ENCODE results near the gene PSD4.

Gene PSD4

DNA sequence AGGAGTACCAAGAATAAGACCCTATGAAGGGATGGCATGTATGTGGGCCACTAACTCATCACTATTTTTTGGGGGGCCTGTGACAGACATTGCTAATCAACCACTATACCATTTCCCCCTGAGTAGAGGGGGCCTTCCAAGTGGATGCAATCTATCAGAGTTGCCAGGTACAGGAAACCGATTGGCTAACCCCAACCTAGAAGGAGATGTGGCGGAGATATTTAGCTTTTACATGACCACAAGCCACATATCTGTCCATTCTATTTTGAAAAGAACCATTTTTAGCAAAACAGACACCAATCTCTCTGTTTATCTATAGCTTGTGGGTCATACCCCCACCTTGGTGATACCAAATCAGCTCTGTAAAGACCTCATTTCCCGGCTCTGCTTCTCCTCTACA is 53.9 kb downstream of the PSD4 start:
- no peak overlapping the region for H3K4me3 Mint-ChIP-seq
- H3K27ac Mint-ChIP-seq, result peak overlapping the region in 2 of 3 experiments; percentile 61
- H3K9me3 Mint-ChIP-seq, result no peaks in the 10 kb centered on the region
- H3K36me3 Mint-ChIP-seq (ENCODE audit: low read depth), result peaks cover 23% of the 10 kb centered on the region
- H3K4me1 Mint-ChIP-seq, result peaks cover 37% of the 10 kb centered on the region
- no peaks in the 10 kb centered on the region for H3K27me3 Mint-ChIP-seq (ENCODE audit: low read depth)
- TF ChIP-seq, protein P1, sequence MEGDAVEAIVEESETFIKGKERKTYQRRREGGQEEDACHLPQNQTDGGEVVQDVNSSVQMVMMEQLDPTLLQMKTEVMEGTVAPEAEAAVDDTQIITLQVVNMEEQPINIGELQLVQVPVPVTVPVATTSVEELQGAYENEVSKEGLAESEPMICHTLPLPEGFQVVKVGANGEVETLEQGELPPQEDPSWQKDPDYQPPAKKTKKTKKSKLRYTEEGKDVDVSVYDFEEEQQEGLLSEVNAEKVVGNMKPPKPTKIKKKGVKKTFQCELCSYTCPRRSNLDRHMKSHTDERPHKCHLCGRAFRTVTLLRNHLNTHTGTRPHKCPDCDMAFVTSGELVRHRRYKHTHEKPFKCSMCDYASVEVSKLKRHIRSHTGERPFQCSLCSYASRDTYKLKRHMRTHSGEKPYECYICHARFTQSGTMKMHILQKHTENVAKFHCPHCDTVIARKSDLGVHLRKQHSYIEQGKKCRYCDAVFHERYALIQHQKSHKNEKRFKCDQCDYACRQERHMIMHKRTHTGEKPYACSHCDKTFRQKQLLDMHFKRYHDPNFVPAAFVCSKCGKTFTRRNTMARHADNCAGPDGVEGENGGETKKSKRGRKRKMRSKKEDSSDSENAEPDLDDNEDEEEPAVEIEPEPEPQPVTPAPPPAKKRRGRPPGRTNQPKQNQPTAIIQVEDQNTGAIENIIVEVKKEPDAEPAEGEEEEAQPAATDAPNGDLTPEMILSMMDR (IDR thresholded peaks at IDR 0.05; ENCODE audit: unreplicated experiment in 3 of 3), result no peak

DNA sequence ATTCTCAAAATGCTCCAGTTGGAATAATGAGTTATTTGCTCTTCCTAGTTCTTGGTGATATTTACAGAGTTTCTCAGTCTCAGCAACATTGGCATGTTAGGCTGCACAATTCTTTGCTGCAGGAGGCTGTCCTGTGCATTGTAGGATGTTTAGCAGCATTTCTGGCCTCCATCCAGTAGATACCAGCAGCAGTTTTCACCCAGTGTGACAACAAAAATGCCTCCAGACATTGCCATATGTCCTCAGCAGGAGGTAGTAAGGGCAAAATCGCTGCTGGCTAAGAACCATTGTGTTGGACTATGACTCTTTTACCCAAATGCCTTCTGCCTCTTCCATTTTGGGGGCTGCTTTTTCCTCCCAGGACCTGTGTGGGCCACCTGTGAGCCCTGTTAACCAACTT is 54.6 kb downstream of the PSD4 start:
- Mint-ChIP-seq H3K4me1 (peaks cover 43% of the 10 kb centered on the region), H3K9me3 (no peaks in the 10 kb centered on the region), H3K4me3 (no peak overlapping the region), H3K36me3 (ENCODE audit: low read depth) (peaks cover 25% of the 10 kb centered on the region), H3K27ac (peak overlapping the region in 2 of 3 experiments; percentile 57 to 61), H3K27me3 (ENCODE audit: low read depth) (no peaks in the 10 kb centered on the region)
- TF ChIP-seq, protein P1 (IDR thresholded peaks at IDR 0.05; ENCODE audit: unreplicated experiment in 3 of 3), result no peak

DNA sequence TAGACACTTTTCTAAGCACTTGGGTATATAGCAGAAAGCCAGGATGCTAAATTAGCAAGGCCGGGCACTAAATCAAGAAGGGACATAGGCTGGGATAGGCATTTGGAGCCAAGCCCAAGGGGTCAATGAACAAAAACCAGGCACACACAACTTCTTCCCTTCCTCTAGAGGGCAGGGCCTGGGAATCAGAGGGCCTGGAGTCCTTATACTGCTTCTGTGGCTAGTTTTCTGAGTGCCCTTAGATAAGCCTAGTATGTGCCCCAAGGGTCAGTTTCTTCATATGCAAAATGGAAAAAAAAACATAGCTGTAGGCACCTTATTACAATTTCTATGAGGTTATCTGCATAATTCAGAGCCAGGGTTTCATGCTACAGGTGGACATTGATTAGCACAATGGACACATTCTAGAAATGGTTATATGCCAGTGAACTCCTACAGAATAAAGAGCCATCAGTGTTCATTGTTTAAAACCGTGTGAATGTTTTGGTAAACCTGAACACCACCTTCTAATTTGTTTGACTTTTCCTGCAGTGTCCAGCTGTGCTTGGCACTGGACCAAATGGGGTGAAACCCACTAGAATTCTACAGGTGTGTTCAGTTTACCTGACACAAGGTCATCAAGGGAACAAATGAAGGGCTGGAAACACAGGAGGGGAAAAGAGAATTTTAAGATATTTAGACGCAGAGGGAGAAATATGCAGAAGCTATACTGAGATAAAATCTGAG is 55.4 kb downstream of the PSD4 start:
- H3K27me3 Mint-ChIP-seq (ENCODE audit: low read depth), result peaks cover 4% of the 10 kb centered on the region
- TF ChIP-seq, protein P1 (IDR thresholded peaks at IDR 0.05; ENCODE audit: unreplicated experiment in 3 of 3), result no peak
- peaks cover 32% of the 10 kb centered on the region for H3K36me3 Mint-ChIP-seq (ENCODE audit: low read depth)
- no peak overlapping the region for H3K4me3 Mint-ChIP-seq
- peak overlapping the region in 2 of 3 experiments; percentile 57 to 61 for H3K27ac Mint-ChIP-seq
- peaks cover 49% of the 10 kb centered on the region for H3K4me1 Mint-ChIP-seq
- no peaks in the 10 kb centered on the region for H3K9me3 Mint-ChIP-seq

DNA sequence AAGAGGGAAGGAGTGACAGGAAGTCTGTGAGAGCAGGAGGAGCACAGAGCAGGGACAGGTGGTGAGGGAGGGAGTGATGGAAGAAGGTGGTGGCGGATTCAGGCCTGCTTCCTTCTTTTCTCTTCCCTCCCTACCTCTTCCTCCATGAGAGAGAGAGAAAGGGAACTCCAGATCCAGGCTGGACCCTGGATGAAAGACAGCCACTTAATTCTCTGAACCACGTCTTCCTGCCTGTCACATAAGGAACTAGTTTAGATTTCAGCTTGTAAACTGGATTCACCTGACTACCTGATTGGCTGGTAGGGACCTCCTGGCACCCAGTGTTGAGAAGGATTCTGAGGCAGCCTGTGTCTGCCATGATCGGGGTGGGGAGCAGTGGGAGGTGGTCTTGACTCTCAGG is 56.0 kb downstream of the PSD4 start:
- Mint-ChIP-seq H3K27me3 (ENCODE audit: low read depth) (peaks cover 4% of the 10 kb centered on the region), H3K4me3 (no peak overlapping the region), H3K36me3 (ENCODE audit: low read depth) (peaks cover 33% of the 10 kb centered on the region), H3K27ac (peak overlapping the region in 2 of 3 experiments; percentile 57 to 61), H3K9me3 (no peaks in the 10 kb centered on the region), H3K4me1 (peaks cover 50% of the 10 kb centered on the region)
- TF ChIP-seq, protein P1 (IDR thresholded peaks at IDR 0.05; ENCODE audit: unreplicated experiment in 3 of 3), result no peak

GRCh38 chr2:113230531-113230930 is 56.8 kb downstream of the PSD4 start:
- Mint-ChIP-seq H3K36me3 (ENCODE audit: low read depth) (peaks cover 40% of the 10 kb centered on the region), H3K9me3 (no peaks in the 10 kb centered on the region), H3K27ac (peak overlapping the region in 2 of 3 experiments; percentile 57 to 61), H3K4me3 (no peak overlapping the region), H3K4me1 (peaks cover 45% of the 10 kb centered on the region), H3K27me3 (ENCODE audit: low read depth) (peaks cover 4% of the 10 kb centered on the region)
- TF ChIP-seq, protein P1 (IDR thresholded peaks at IDR 0.05; ENCODE audit: unreplicated experiment in 3 of 3), result no peak

- no peaks in the 10 kb centered on the region for H3K9me3 Mint-ChIP-seq
- TF ChIP-seq, protein P1 (IDR thresholded peaks at IDR 0.05; ENCODE audit: unreplicated experiment in 3 of 3), result no peak
- peak overlapping the region in 2 of 3 experiments; percentile 57 to 61 for H3K27ac Mint-ChIP-seq
- H3K36me3 Mint-ChIP-seq (ENCODE audit: low read depth), result peaks cover 40% of the 10 kb centered on the region
- H3K27me3 Mint-ChIP-seq (ENCODE audit: low read depth), result peaks cover 4% of the 10 kb centered on the region
- peaks cover 45% of the 10 kb centered on the region for H3K4me1 Mint-ChIP-seq
- no peak overlapping the region for H3K4me3 Mint-ChIP-seq
Measured at GRCh38 chr2:113231064-113231463, 57.3 kb downstream of the PSD4 start.

Data from nephron (organoid).